ENCODE measurements around the gene SMPDL3A. TPM values are rescaled to one million over a fixed set of nuclear protein-coding genes. Genes with fewer than 3 reads are reported as not detected.

The SMPDL3A gene
- total RNA-seq, 4 donors from 2014 or later, result 82.5 to 111 (median 91.8) TPM

DNA sequence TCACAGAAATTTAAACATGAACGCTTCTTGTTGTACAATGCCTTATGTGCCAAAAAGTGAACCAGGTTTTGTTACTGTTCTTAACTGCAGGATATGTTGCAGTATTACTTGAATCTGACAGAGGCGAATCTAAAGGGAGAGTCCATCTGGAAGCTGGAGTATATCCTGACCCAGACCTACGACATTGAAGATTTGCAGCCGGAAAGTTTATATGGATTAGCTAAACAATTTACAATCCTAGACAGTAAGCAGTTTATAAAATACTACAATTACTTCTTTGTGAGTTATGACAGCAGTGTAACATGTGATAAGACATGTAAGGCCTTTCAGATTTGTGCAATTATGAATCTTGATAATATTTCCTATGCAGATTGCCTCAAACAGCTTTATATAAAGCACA lies 19.9 kb downstream of the SMPDL3A start:
- Histone ChIP-seq H3K27me3 (no peaks in the 10 kb centered on the region), H3K36me3 (peaks cover 27% of the 10 kb centered on the region), H3K4me3 (no peak overlapping the region), H3K9me3 (no peaks in the 10 kb centered on the region), H3K27ac (no peak overlapping the region), H3K4me1 (peaks cover 4% of the 10 kb centered on the region)
- WGBS, result 84% methylated on average over 4 of the region's 4 CpGs
- no peak for DNase-seq (ENCODE audit: low spot score in 2 of 2)
- TF ChIP-seq POLR2A (IDR thresholded peaks at IDR 0.05) (no peak), POLR2AphosphoS5 (IDR thresholded peaks at IDR 0.05) (no peak), EP300 (IDR thresholded peaks at IDR 0.05) (no peak)
- TF ChIP-seq, protein P1, sequence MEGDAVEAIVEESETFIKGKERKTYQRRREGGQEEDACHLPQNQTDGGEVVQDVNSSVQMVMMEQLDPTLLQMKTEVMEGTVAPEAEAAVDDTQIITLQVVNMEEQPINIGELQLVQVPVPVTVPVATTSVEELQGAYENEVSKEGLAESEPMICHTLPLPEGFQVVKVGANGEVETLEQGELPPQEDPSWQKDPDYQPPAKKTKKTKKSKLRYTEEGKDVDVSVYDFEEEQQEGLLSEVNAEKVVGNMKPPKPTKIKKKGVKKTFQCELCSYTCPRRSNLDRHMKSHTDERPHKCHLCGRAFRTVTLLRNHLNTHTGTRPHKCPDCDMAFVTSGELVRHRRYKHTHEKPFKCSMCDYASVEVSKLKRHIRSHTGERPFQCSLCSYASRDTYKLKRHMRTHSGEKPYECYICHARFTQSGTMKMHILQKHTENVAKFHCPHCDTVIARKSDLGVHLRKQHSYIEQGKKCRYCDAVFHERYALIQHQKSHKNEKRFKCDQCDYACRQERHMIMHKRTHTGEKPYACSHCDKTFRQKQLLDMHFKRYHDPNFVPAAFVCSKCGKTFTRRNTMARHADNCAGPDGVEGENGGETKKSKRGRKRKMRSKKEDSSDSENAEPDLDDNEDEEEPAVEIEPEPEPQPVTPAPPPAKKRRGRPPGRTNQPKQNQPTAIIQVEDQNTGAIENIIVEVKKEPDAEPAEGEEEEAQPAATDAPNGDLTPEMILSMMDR (IDR thresholded peaks at IDR 0.05), result no peak

DNA sequence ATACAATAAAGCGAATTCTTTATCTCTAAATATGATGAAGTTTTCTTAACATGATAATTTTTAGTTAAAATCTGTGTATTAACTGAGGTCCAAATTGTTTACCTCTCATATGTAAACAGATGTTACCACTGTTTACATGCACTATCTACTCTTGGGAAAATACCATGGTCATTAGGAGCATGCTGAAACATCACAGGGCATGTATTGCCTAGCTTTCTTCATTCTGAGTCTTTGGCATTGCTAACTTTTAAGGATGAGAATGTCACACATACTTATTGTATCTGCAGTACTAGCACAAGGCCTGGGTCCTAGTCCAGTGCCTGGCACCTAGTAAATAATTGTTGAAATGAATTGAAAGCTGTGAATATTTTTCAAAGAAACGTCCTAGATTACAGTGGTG lies 20.6 kb downstream of the SMPDL3A start:
- Histone ChIP-seq H3K4me1 (peaks cover 4% of the 10 kb centered on the region), H3K4me3 (no peak overlapping the region), H3K27ac (no peak overlapping the region), H3K9me3 (no peaks in the 10 kb centered on the region), H3K27me3 (no peaks in the 10 kb centered on the region), H3K36me3 (peaks cover 21% of the 10 kb centered on the region)
- WGBS, result 77% methylated on average over 2 of the region's 2 CpGs
- DNase-seq (ENCODE audit: low spot score in 2 of 2), result no peak
- TF ChIP-seq, protein P1 (IDR thresholded peaks at IDR 0.05), result no peak
- TF ChIP-seq POLR2AphosphoS5 (IDR thresholded peaks at IDR 0.05), result no peak
- TF ChIP-seq POLR2A (IDR thresholded peaks at IDR 0.05), result no peak
- TF ChIP-seq EP300 (IDR thresholded peaks at IDR 0.05), result no peak

DNA sequence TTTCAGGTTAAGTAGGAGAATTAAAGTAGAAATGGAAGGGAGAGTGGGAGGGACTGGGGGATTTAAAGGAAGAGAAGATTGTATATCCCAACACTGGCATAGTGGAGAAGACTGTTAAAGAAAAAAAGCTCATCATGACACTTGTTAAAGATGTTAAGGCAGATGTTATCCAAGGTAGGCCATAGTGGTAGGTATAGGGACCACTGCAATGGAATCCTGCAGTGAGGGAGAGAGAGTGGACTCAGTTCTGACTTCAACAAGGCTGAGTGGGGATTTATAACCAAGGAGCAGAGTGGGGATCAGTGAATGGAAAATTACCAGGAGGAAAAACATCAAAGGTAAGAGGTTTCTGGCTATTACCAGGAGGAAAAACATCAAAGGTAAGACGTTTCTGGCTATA lies 21.1 kb downstream of the SMPDL3A start:
- TF ChIP-seq POLR2AphosphoS5 (IDR thresholded peaks at IDR 0.05) (no peak), EP300 (IDR thresholded peaks at IDR 0.05) (no peak)
- TF ChIP-seq, protein P1 (IDR thresholded peaks at IDR 0.05), result no peak
- H3K4me1 ChIP-seq, result peaks cover 4% of the 10 kb centered on the region
- no peak for DNase-seq (ENCODE audit: low spot score in 2 of 2)
- H3K4me3 ChIP-seq, result no peak overlapping the region
- H3K27me3 ChIP-seq, result no peaks in the 10 kb centered on the region
- H3K27ac ChIP-seq, result no peak overlapping the region
- 51% methylated on average over 1 of the region's 1 CpG for WGBS
- H3K36me3 ChIP-seq, result peaks cover 17% of the 10 kb centered on the region
- H3K9me3 ChIP-seq, result no peaks in the 10 kb centered on the region

DNA sequence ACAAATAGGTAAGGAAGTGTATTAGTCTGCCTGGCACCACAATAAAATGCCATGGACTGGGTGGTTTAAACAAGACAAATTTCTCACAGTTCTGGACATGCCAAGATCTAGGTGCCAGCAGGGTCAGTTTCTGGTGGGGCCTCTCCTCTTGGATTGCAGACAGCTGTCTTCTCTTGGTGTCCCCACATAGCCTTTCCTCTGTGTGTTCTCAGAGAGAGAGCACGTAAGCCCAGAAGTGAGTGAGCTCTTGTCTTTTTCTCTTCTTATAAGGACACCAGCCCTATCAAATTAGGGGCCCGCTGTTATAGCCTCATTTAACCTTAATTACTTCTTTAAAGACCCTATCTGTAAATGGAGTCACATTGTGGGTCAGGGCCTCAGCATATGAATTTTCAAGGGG lies 28.3 kb downstream of the SMPDL3A start:
- TF ChIP-seq POLR2A (IDR thresholded peaks at IDR 0.05) (no peak), POLR2AphosphoS5 (IDR thresholded peaks at IDR 0.05) (no peak), EP300 (IDR thresholded peaks at IDR 0.05) (no peak)
- TF ChIP-seq, protein P1 (IDR thresholded peaks at IDR 0.05), result no peak

DNA sequence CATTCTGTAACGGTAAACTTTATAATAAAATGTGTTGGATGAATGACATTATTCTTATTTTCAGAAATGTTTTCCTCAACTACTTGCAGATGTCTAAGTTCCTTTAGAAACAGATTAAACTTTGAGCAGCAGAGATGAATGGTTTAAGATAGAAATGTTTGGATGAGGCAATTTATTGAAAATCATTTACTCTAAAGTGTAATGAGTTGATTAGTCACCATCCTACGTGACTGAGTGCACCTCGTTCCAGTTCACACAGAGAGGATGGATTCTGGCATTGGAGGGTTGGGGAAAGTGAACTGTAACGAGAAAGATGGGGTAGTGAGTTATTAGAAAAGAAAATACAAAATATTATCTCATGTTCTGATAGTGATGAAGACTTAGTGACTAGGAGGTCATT lies 28.7 kb downstream of the SMPDL3A start:
- 40% methylated on average over 4 of the region's 4 CpGs for WGBS
- DNase-seq (ENCODE audit: low spot score in 2 of 2), result no peak
- no peak overlapping the region for H3K4me3 ChIP-seq
- no peaks in the 10 kb centered on the region for H3K36me3 ChIP-seq
- H3K27me3 ChIP-seq, result no peaks in the 10 kb centered on the region
- H3K27ac ChIP-seq, result no peak overlapping the region
- TF ChIP-seq EP300 (IDR thresholded peaks at IDR 0.05), result no peak
- no peak for TF ChIP-seq POLR2AphosphoS5 (IDR thresholded peaks at IDR 0.05)
- TF ChIP-seq POLR2A (IDR thresholded peaks at IDR 0.05), result no peak
- TF ChIP-seq, protein P1 (IDR thresholded peaks at IDR 0.05), result no peak
- no peaks in the 10 kb centered on the region for H3K9me3 ChIP-seq
- H3K4me1 ChIP-seq, result no peaks in the 10 kb centered on the region

More for the DNA sequence above, 28.3 kb downstream of the SMPDL3A start:
- Histone ChIP-seq H3K4me3 (no peak overlapping the region), H3K36me3 (no peaks in the 10 kb centered on the region), H3K27me3 (no peaks in the 10 kb centered on the region), H3K9me3 (no peaks in the 10 kb centered on the region), H3K4me1 (no peaks in the 10 kb centered on the region), H3K27ac (no peak overlapping the region)
- WGBS, result 69% methylated on average over 2 of the region's 2 CpGs
- DNase-seq (ENCODE audit: low spot score in 2 of 2), result no peak
